ENCODE measurements around the gene DYNLT1.

GRCh38 chr6:158610319-158610968 is 34.1 kb downstream of the DYNLT1 start:
- TF ChIP-seq TAF1 (IDR thresholded peaks at IDR 0.05; ENCODE audit: low read depth) (no peak), POLR2AphosphoS5 (IDR thresholded peaks at IDR 0.05) (no peak)
- TF ChIP-seq, protein P1, sequence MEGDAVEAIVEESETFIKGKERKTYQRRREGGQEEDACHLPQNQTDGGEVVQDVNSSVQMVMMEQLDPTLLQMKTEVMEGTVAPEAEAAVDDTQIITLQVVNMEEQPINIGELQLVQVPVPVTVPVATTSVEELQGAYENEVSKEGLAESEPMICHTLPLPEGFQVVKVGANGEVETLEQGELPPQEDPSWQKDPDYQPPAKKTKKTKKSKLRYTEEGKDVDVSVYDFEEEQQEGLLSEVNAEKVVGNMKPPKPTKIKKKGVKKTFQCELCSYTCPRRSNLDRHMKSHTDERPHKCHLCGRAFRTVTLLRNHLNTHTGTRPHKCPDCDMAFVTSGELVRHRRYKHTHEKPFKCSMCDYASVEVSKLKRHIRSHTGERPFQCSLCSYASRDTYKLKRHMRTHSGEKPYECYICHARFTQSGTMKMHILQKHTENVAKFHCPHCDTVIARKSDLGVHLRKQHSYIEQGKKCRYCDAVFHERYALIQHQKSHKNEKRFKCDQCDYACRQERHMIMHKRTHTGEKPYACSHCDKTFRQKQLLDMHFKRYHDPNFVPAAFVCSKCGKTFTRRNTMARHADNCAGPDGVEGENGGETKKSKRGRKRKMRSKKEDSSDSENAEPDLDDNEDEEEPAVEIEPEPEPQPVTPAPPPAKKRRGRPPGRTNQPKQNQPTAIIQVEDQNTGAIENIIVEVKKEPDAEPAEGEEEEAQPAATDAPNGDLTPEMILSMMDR (IDR thresholded peaks at IDR 0.05; ENCODE audit: poor library complexity, severe bottlenecking), result no peak

Measured in neural cell (in vitro differentiated cells).